22Rv1 (cell line): ENCODE measurements around the gene DENND2A.

Experiments
- H3K27ac ChIP-seq: fragments of 450-650 bp; 2 replicates; pipeline ENCODE4 v1.5.1; 2017
- ZFX ChIP-seq: fragments of 450-650 bp; IDR thresholded peaks from 2 replicates; pipeline ENCODE4 v1.6.1; 2017; ENCODE audit warnings: antibody characterized with exemption, borderline replicate concordance
- TF ChIP-seq, protein P1 (sequence below): fragments of 450-650 bp; IDR thresholded peaks from 2 replicates; pipeline ENCODE4 v1.5.1; 2017; ENCODE audit warnings: mild to moderate bottlenecking

DENND2A gene

GRCh38 chr7:140475747-140476333, 164.8 kb downstream of the DENND2A start:
- H3K27ac ChIP-seq = peak overlapping the region; percentile 38; the same call in 1 of the 2 replicates
- TF ChIP-seq, protein P1, sequence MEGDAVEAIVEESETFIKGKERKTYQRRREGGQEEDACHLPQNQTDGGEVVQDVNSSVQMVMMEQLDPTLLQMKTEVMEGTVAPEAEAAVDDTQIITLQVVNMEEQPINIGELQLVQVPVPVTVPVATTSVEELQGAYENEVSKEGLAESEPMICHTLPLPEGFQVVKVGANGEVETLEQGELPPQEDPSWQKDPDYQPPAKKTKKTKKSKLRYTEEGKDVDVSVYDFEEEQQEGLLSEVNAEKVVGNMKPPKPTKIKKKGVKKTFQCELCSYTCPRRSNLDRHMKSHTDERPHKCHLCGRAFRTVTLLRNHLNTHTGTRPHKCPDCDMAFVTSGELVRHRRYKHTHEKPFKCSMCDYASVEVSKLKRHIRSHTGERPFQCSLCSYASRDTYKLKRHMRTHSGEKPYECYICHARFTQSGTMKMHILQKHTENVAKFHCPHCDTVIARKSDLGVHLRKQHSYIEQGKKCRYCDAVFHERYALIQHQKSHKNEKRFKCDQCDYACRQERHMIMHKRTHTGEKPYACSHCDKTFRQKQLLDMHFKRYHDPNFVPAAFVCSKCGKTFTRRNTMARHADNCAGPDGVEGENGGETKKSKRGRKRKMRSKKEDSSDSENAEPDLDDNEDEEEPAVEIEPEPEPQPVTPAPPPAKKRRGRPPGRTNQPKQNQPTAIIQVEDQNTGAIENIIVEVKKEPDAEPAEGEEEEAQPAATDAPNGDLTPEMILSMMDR = peak; percentile 90
- TF ChIP-seq ZFX = no peak
